Measurements from ENCODE around the gene MBTD1. TPM values are rescaled to one million over a fixed set of nuclear protein-coding genes. Genes with fewer than 3 reads are reported as not detected.

The MBTD1 gene
- total and polyA plus RNA-seq, 2 of the 8 experiments (the other 6 are each of a cell fraction or from before 2014, with no cell fraction given), result 20.3 to 51.4 TPM

DNA sequence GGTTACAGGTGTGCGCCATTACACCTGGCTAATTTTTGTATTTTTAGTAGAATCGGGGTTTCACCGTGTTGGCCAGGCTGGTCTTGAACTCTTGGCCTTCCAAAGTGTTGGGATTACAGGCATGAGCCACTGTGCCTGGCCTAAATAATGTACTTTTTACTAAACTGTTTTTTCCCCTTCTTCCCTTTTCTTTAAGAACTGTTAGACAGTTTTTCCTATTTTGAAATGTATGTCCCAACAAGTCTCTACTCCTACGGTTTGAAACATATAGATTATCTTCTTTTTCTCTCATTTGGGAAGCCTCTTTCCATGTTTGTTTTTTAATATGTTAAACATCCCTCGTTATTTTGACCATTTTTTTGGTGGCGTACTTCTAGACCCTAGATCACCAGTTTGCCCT, 10.1 kb upstream of the MBTD1 start:
- H3K79me2 ChIP-seq (ENCODE audit: control insufficient read depth in 1 of 2, insufficient read depth in 2 of 2, low read length in 2 of 2), result peaks cover 2 to 77% of the 10 kb centered on the region in 2 experiments; a peak in 3 of 4 replicates
- ChIA-PET POLR2A (ENCODE audit: partially characterized antibody) (interaction anchor here (1.5 to 8.8 kb wide), 2 partner anchors 9 to 10 kb away, joined by 4 to 43 read pairs; partner anchors contain the start of genes MBTD1 and UTP18), CTCF (ENCODE audit: partially characterized antibody) (no interaction called here)
- no peak overlapping the region for H2BK20ac ChIP-seq (ENCODE audit: low read length)
- no peak overlapping the region for H3K27ac ChIP-seq (ENCODE audit: low read depth, low read length)
- no peak overlapping the region for H3K56ac ChIP-seq (replicated peaks; ENCODE audit: insufficient read length, low read depth, low read length)
- H3K23me2 ChIP-seq (ENCODE audit: low read depth, low read length), result no peaks in the 10 kb centered on the region
- H2BK12ac ChIP-seq (ENCODE audit: low read depth, low read length), result no peak overlapping the region
- H3K9ac ChIP-seq (replicated peaks in 1 of 4; ENCODE audit: extremely low read depth in 1 of 4, low read depth in 3 of 4, low read length in 3 of 4), result no peak overlapping the region
- no peak overlapping the region for H3K23ac ChIP-seq (ENCODE audit: insufficient read length)
- H3K4me2 ChIP-seq (ENCODE audit: insufficient read depth in 1 of 2, low read depth in 2 of 2, low read length in 2 of 2), result no peak overlapping the region
- H4K91ac ChIP-seq (replicated peaks; ENCODE audit: insufficient read length, low read length), result no peak overlapping the region
- no peak overlapping the region for H4K8ac ChIP-seq (ENCODE audit: extremely low read depth, insufficient read depth, low read length)
- WGBS, 2 experiments (ENCODE audit: extremely low coverage in 1 of 2, insufficient coverage in 1 of 2, insufficient read length in 1 of 2, insufficient replicate concordance in 2 of 2, low coverage in 1 of 2, low lambda C conversion rate in 2 of 2, missing lambda C conversion rate in 1 of 2), result 94% methylated on average over 6 of the region's 6 CpGs; no CpG with 5 or more reads in 1 of the 2 experiments
- H2BK15ac ChIP-seq (ENCODE audit: low read length), result no peak overlapping the region
- no peak overlapping the region for H3K18ac ChIP-seq (ENCODE audit: extremely low read depth, low read length)
- peaks cover 3% of the 10 kb centered on the region in 2 experiments for H4K20me1 ChIP-seq (replicated peaks in 1 of 2; ENCODE audit: control insufficient read depth in 1 of 2, insufficient read depth in 2 of 2, low read length in 2 of 2)
- DNase-seq (ENCODE audit: low read depth in 1 of 2, low spot score in 2 of 2) (no peak), FAIRE-seq (no peak)
- no peak overlapping the region for H3K4ac ChIP-seq (replicated peaks; ENCODE audit: insufficient read length, low read depth, low read length)
- no peak overlapping the region for H2AFZ ChIP-seq (ENCODE audit: low read length)
- no peak overlapping the region for H2AK5ac ChIP-seq (ENCODE audit: low read depth, low read length)
- no peak for TF ChIP-seq JUND (IDR thresholded peaks at IDR 0.05; ENCODE audit: low read length)
- TF ChIP-seq RBBP5 (IDR thresholded peaks at IDR 0.05; ENCODE audit: borderline replicate concordance, low read depth, low read length), result no peak
- no peak for TF ChIP-seq KDM5A (IDR thresholded peaks at IDR 0.05; ENCODE audit: low read length)
- TF ChIP-seq, protein P1, sequence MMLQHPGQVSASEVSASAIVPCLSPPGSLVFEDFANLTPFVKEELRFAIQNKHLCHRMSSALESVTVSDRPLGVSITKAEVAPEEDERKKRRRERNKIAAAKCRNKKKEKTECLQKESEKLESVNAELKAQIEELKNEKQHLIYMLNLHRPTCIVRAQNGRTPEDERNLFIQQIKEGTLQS (IDR thresholded peaks at IDR 0.05; ENCODE audit: insufficient read depth, low read depth, low read length), result no peak
- TF ChIP-seq CBX5 (IDR thresholded peaks at IDR 0.05; ENCODE audit: low read depth, low read length), result no peak
- no peak for TF ChIP-seq SP1 (IDR thresholded peaks at IDR 0.05; ENCODE audit: low read depth, low read length)
- no peak for TF ChIP-seq SUZ12 (IDR thresholded peaks at IDR 0.05; ENCODE audit: low read length)
- TF ChIP-seq, protein P2, sequence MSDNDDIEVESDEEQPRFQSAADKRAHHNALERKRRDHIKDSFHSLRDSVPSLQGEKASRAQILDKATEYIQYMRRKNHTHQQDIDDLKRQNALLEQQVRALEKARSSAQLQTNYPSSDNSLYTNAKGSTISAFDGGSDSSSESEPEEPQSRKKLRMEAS (IDR thresholded peaks at IDR 0.05), result no peak
- H2BK120ac ChIP-seq (replicated peaks; ENCODE audit: low read depth, low read length), result no peak overlapping the region
- no peak overlapping the region for H2BK5ac ChIP-seq (ENCODE audit: low read depth, low read length)
- no peak overlapping the region for H3K14ac ChIP-seq (ENCODE audit: insufficient read length)
- no peaks in the 10 kb centered on the region for H3K27me3 ChIP-seq (replicated peaks in 1 of 4; ENCODE audit: control insufficient read depth in 3 of 4, extremely low read depth in 1 of 4, insufficient read depth in 3 of 4, low read length in 3 of 4)
- no peaks in the 10 kb centered on the region for H3K9me3 ChIP-seq (ENCODE audit: insufficient read depth in 2 of 2, low read depth in 1 of 2, low read length in 1 of 2)
- no peaks in the 10 kb centered on the region for H3K4me1 ChIP-seq (replicated peaks in 1 of 4; ENCODE audit: control insufficient read depth in 3 of 4, insufficient read depth in 4 of 4, low read length in 3 of 4)
- H3K36me3 ChIP-seq (ENCODE audit: control insufficient read depth in 2 of 4, insufficient read depth in 4 of 4, low read length in 3 of 4), result peaks cover 15 to 82% (median 48%) of the 10 kb centered on the region in 4 experiments
- H3K79me1 ChIP-seq (ENCODE audit: low read depth, low read length), result 0 out of 2 replicates have a peak, but pooled peaks cover 3% of the 10 kb centered on the region
- H4K5ac ChIP-seq (ENCODE audit: insufficient read length, low read depth, low read length), result no peak overlapping the region
- H3K4me3 ChIP-seq (ENCODE audit: extremely low read depth in 1 of 4, insufficient read depth in 2 of 4, low read depth in 3 of 4, low read length in 4 of 4), result no peak overlapping the region
